Measurements from ENCODE around the gene PCARE.
A peak's percentile ranks its signal among the peaks of the same experiment; 100 is the strongest.

PCARE gene

GRCh38 chr2:29032189-29032588 is 42.1 kb downstream of the PCARE start:
- DNase-seq, result no peak

DNA sequence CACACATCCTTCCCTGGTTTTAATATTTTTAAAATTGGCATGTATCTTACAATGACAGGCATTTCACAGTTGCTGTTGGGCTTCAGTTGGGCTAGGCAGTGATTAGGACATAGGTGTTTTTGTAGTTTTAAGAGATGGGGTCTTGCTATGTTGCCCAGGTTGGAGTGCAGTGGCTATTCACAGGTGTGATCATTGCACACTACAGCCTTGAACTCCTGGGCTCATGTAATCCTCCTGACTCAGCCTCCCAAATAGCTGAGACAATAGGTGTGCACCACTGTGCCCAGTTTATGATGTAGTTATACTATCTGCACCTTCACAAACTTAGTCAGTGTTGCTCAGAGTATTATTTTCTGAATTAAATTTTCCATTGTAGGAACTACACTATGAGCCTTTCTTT is 43.3 kb downstream of the PCARE start:
- no peak for DNase-seq

DNA sequence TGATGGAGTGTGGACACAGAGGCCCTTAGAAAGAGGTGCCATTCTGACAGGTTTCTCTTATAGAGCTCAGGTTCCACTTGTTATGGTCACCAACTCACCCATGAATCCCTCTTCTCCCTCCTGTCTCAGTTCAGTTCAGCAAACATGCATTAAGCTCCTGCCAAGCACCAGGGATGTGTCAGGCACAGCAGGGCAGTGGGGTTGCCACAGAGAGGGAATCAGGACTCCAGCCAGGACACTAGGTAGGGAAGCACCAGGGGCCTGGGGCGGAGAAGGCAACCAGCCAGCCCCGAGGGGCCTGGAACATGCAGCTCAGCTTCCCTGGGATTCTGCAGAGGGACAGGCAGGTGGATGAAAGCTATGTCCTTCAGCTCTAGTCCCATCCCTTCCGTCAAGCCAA is 48.6 kb downstream of the PCARE start:
- no peak for DNase-seq

- DNase-seq, result no peak
These were observed 49.4 kb downstream of the PCARE start for GRCh38 chr2:29024882-29025430.

DNA sequence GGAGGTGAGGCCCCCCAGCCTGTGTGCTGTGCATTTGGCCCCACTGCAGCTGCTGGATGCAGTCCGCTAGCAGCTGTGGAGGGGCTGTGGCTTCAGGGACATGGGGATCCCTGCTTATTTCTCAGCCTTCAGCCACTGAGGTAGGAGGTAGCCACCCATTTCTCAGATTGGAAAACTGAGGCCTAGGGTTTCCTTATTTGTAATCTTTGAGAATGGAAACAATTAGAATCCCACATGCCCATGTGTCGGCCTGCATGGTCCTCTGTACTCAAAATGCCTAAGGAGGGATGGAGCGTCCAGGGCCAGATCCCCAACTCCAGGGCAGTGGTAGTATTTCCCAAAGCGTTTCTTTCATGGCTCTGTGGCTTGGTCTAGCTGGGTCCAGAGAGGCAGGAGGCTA is 51.1 kb downstream of the PCARE start:
- no peak for DNase-seq

GRCh38 chr2:29022679-29023078 is 51.6 kb downstream of the PCARE start:
- no peak for DNase-seq

DNA sequence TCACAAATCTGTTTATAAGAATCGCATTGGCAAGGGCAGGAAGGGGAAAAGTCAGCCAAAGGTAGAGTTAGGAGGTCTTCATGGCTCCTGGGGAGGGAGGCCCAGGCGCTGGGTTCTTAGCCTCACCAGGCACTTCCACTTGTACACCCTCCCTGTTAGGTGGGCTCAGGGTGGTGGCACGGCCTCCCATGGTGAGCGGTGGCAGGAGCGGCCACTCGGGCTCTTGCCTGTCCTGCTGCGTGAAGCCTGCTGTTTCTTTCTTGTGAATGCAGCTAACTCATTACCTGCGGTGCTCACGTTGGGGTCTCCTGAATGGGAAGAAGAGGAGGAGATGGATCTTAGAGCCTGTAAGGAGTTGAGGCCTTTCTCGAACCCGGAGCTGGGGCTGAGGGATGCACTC is 52.4 kb downstream of the PCARE start:
- no peak for DNase-seq

- peak; percentile 50 for DNase-seq
These were observed 56.4 kb downstream of the PCARE start for GRCh38 chr2:29017716-29018435.

DNA sequence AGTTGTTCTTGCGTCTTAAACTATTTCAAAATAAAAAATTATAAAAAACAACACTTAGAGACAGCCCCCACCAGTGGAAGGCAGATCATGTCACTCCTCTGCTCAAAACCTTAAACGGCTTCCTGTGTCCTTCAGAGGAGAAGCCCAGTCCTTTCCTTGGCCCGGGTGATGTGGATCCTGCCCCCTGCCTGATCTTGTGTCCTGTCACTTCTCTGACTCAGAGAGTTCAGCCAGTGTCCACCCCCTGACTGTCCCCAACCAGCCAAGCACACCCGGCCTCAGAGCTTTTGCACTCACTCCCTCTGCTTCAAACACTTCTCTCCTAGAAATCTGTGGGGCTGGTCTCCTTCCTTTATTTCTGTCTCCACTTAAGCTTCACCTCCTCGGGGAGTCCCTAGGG is 57.8 kb downstream of the PCARE start:
- DNase-seq, result peak; percentile 48

GRCh38 chr2:29015701-29016470 is 58.4 kb downstream of the PCARE start:
- no peak for DNase-seq

DNA sequence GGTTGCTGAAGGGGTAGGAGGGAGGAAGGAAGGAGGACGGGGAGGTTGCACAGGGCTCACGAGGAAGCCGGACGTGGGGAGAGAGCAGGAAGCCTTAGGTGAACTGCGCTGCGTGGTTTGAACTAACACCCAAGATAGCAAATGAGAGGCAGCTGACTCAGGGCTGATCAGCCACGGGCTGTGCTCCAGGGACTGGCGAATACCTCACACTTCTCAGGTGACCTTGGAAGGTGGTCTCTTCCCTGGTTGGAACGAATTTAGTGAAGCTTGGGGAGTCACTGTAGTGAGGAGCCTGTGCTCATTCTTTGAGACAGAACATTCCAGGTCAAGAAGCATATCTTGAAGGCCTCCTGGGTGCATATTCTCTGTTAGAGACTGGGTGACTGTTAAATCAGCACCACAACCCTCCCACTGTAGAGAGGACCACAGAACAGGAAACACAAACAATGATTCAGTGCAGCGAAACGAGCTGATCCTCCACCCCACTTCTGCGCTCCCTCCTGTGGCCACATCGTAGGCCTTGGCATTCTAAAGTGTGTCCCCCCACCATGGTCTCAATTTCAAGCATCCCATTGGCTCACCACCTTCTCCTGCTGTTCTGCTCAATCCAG is 59.4 kb downstream of the PCARE start:
- DNase-seq, result peak; percentile 66

- no peak for DNase-seq
These were observed 60.0 kb downstream of the PCARE start for GRCh38 chr2:29014331-29014730.

GRCh38 chr2:29013057-29013780 is 61.1 kb downstream of the PCARE start:
- peak; percentile 15 for DNase-seq

DNA sequence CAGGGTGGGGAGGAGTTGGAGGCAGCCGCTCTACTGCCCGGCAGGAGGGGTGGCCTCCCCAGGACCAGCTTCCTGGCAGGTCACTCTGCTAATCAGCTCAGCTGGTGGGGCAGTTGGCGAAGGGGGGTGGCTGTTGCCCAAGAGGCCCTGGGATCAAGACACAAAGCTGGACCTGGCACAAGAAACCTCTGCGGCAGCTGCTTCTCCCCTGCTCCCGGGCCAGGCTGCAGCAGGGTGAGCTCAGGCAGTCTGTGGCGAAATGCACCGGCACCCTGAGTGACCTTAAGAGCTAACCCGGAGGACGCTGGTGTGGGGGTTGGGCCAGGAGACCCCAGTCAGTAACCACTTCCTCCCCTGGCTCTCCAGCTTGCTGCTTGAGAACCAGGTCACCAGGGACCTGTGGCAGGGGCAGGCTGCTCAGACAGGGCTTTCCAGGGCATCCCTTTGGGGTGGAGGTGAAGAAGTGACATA is 62.1 kb downstream of the PCARE start:
- DNase-seq, result peak; percentile 39
